Keratinocyte (primary cell): Measurements from ENCODE around the gene MARVELD2.

Source experiments
- EZH2 ChIP-seq: IDR thresholded peaks from one replicate; pipeline ENCODE4 v1.6.1; 2012; ENCODE audit warnings: inconsistent platforms, mild to moderate bottlenecking, low read length, moderate library complexity
- TF ChIP-seq, protein P1 (sequence below), 3 experiments: IDR thresholded peaks in 1 of 3; conservative IDR thresholded peaks in 1 of 3; optimal IDR thresholded peaks in 1 of 3; 2 replicates in 2 of 3; 3 replicates in 1 of 3; pipeline versions ENCODE3 to v1.5.1; 2011; ENCODE audit warnings: low read length in 3 of 3, mild to moderate bottlenecking in 3 of 3, moderate library complexity in 2 of 3, control low read depth in 1 of 3, inconsistent platforms in 1 of 3; ENCODE audit not compliant: insufficient read depth in 2 of 3; ENCODE audit errors: extremely low read depth in 1 of 3

- TF ChIP-seq, protein P1, sequence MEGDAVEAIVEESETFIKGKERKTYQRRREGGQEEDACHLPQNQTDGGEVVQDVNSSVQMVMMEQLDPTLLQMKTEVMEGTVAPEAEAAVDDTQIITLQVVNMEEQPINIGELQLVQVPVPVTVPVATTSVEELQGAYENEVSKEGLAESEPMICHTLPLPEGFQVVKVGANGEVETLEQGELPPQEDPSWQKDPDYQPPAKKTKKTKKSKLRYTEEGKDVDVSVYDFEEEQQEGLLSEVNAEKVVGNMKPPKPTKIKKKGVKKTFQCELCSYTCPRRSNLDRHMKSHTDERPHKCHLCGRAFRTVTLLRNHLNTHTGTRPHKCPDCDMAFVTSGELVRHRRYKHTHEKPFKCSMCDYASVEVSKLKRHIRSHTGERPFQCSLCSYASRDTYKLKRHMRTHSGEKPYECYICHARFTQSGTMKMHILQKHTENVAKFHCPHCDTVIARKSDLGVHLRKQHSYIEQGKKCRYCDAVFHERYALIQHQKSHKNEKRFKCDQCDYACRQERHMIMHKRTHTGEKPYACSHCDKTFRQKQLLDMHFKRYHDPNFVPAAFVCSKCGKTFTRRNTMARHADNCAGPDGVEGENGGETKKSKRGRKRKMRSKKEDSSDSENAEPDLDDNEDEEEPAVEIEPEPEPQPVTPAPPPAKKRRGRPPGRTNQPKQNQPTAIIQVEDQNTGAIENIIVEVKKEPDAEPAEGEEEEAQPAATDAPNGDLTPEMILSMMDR (optimal IDR thresholded peaks at IDR 0.05 in 1 of 3, IDR thresholded peaks at IDR 0.05 in 1 of 3, conservative IDR thresholded peaks at IDR 0.05 in 1 of 3; ENCODE audit: extremely low read depth in 1 of 3, insufficient read depth in 2 of 3, low read length in 3 of 3) = no peak
- TF ChIP-seq EZH2 = no peak
Measured at GRCh38 chr5:69416699-69417098, 1.8 kb downstream of the MARVELD2 start.
